HFF-Myc (cell line): Measurements from ENCODE around the gene MRPL21.

ENCODE experiments used
- DNase-seq: peaks from one replicate; pipeline ENCODE4 v3.0.0-alpha.2; 2011; ENCODE audit warnings: low read depth; ENCODE audit errors: extremely low read depth
- H3K4me3 ChIP-seq: replicated peaks from 2 replicates; pipeline ENCODE4 v1.5.1; 2011; ENCODE audit warnings: low read depth, mild to moderate bottlenecking, control low read depth, low read length
- CTCF ChIP-seq: IDR thresholded peaks from 2 replicates; pipeline ENCODE4 v1.5.1; 2012; ENCODE audit warnings: mild to moderate bottlenecking, low read depth, low read length, control low read depth; ENCODE audit errors: missing control alignments

MRPL21 gene

GRCh38 chr11:68932358-68932757 is 28.7 kb upstream of the MRPL21 start:
- no peak overlapping the region for H3K4me3 ChIP-seq
- no peak for DNase-seq
- TF ChIP-seq CTCF, result no peak

- no peak for TF ChIP-seq CTCF
These were observed 28.3 kb upstream of the MRPL21 start for GRCh38 chr11:68931911-68932310.

GRCh38 chr11:68930991-68931855 is 27.6 kb upstream of the MRPL21 start:
- DNase-seq, result no peak
- no peak overlapping the region for H3K4me3 ChIP-seq
- no peak for TF ChIP-seq CTCF

More at GRCh38 chr11:68931911-68932310, 28.3 kb upstream of the MRPL21 start:
- DNase-seq, result no peak
- no peak overlapping the region for H3K4me3 ChIP-seq

GRCh38 chr11:68929706-68930570 is 26.3 kb upstream of the MRPL21 start:
- no peak for DNase-seq
- H3K4me3 ChIP-seq, result no peak overlapping the region
- TF ChIP-seq CTCF, result no peak

- no peak for DNase-seq
- no peak for TF ChIP-seq CTCF
- no peak overlapping the region for H3K4me3 ChIP-seq
These were observed 25.5 kb upstream of the MRPL21 start for GRCh38 chr11:68929135-68929534.

DNA sequence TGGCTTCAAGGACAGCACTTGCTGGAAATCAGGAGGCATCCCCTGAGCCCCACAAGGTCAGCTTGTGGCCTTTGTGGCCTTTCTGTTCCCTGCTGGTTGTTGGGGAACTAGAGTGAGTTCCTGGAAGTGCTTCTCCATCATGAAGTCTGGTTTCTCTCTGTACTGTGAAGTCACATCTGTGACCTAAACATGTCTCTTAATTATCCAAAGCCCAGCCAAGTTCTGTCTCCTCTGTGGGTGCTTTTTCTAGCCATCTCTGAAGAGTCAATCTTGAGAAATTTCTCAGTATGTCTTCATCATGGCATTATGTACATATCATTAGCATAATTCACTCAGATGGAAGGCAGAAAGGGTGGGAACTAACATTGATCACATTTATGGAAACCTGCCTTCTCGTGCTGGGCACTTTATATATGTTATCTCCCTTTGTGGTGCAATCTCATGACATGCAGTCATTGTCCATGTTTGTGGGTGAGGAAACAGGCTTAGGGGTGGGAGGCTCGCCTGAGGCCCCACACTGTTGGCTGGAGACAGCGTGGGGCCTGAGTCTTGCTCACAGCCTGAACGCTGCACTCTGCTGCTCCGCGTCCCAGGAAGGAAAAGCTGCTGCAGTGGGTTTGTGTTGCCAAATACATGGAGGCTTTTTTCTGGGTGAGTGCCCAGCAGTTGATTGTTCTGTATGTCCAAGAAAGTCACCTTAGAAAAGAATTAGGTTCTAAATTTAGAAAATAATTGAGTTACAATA is 24.7 kb upstream of the MRPL21 start:
- TF ChIP-seq CTCF, result no peak
- no peak for DNase-seq
- no peak overlapping the region for H3K4me3 ChIP-seq
